PC-3 (cell line): ENCODE measurements around the gene PPL. TPM values are rescaled to one million over a fixed set of nuclear protein-coding genes. Genes with fewer than 3 reads are reported as not detected.

Experiments used
- ATAC-seq: fragments of 200-7000 bp; cut with Tn5 transposase; 2 replicates; pipeline ENCODE4 v1.9.1; 2020; ENCODE audit warnings: mild to moderate bottlenecking, moderate library complexity
- BruUV-seq: library from RNA; stranded (reverse); fragments of 400-500 nt; replicated peaks from 2 replicates; lab custom pipeline; 2021; lab: Mats Ljungman, UMichigan
- CTCF ChIA-PET: fragments of 300-600 bp; sonication (Branson Sonifier 250); formaldehyde crosslinking; loops from one replicate; lab custom pipeline; 2022; ENCODE audit warnings: antibody characterized with exemption; lab: Charles Lee
- POLR2A ChIA-PET: fragments of 300-600 bp; sonication (Branson Sonifier 250); formaldehyde crosslinking; loops from one replicate; lab custom pipeline; 2022; ENCODE audit warnings: antibody characterized with exemption; ENCODE audit not compliant: unreplicated experiment; lab: Charles Lee
- DNase-seq: peaks from one replicate; pipeline ENCODE4 v3.0.0-alpha.2; 2015
- H2AFZ ChIP-seq: fragments of 300-600 bp; sonication (generic); 2 replicates; pipeline ENCODE4 v1.6.0; 2016; ENCODE audit warnings: antibody characterized with exemption, low read length
- H3F3A ChIP-seq: fragments of 300-600 bp; sonication (generic); one replicate; pipeline ENCODE4 v1.6.0; 2017; ENCODE audit warnings: antibody characterized with exemption, low read length, control low read depth, mild to moderate bottlenecking; ENCODE audit not compliant: unreplicated experiment
- H3K27ac ChIP-seq: fragments of 300-600 bp; sonication (generic); 2 replicates; pipeline ENCODE4 v1.5.1; 2016; ENCODE audit warnings: mild to moderate bottlenecking, low read length
- H3K27me3 ChIP-seq: fragments of 300-600 bp; sonication (generic); 2 replicates; pipeline ENCODE4 v1.6.1; 2016; ENCODE audit warnings: low read length, mixed read lengths
- H3K36me3 ChIP-seq: fragments of 300-600 bp; sonication (generic); 2 replicates; pipeline ENCODE4 v1.6.1; 2016; ENCODE audit warnings: low read depth, mixed run types, low read length, mixed read lengths
- H3K4me1 ChIP-seq: fragments of 300-600 bp; sonication (generic); 2 replicates; pipeline ENCODE4 v1.5.1; 2016; ENCODE audit warnings: low read length; ENCODE audit not compliant: insufficient read depth
- H3K4me2 ChIP-seq: fragments of 300-600 bp; sonication (generic); 2 replicates; pipeline ENCODE4 v1.6.0; 2016; ENCODE audit warnings: low read length
- H3K4me3 ChIP-seq: fragments of 300-600 bp; sonication (generic); 2 replicates; pipeline ENCODE4 v1.5.1; 2016; ENCODE audit warnings: mild to moderate bottlenecking, low read length, mixed read lengths
- H3K79me2 ChIP-seq: fragments of 300-600 bp; sonication (generic); 2 replicates; pipeline ENCODE4 v1.6.1; 2017; ENCODE audit warnings: low read length, mixed read lengths
- H3K9ac ChIP-seq: fragments of 300-600 bp; sonication (generic); 2 replicates; pipeline ENCODE4 v1.6.0; 2016; ENCODE audit warnings: mild to moderate bottlenecking, low read length
- H3K9me2 ChIP-seq: fragments of 300-600 bp; sonication (generic); replicated peaks from 2 replicates; pipeline ENCODE4 v1.6.1; 2016; ENCODE audit warnings: mixed run types, low read length, mixed read lengths
- H3K9me3 ChIP-seq: fragments of 300-600 bp; sonication (generic); 2 replicates; pipeline ENCODE4 v1.6.1; 2016; ENCODE audit warnings: low read length, mixed read lengths
- H4K20me1 ChIP-seq: fragments of 300-600 bp; sonication (generic); 2 replicates; pipeline ENCODE4 v1.6.1; 2016; ENCODE audit warnings: low read length, mixed read lengths
- EZH2 ChIP-seq: fragments of 300-600 bp; sonication (generic); IDR thresholded peaks from one replicate; pipeline ENCODE4 v1.6.1; 2017; ENCODE audit warnings: antibody characterized with exemption, mild to moderate bottlenecking, low read length; ENCODE audit not compliant: unreplicated experiment
- EZH2phosphoT487 ChIP-seq: fragments of 300-600 bp; sonication (generic); IDR thresholded peaks from 2 replicates; pipeline ENCODE4 v1.6.1; 2018; ENCODE audit warnings: mild to moderate bottlenecking, antibody characterized with exemption, low read length, borderline replicate concordance
- intact Hi-C: fragments of 100-400 bp; cut with micrococcal nuclease; formaldehyde crosslinking; loops from 2 replicates; pipeline ENCODE4 v1.9.0; 2023
- total RNA-seq: library from RNA; depleted of rRNA; stranded (reverse); fragments of >200 nt; gene quantifications from 2 replicates; pipeline ENCODE4 v1.2.3, GENCODE V29; 2014
- TF ChIP-seq, protein P1 (sequence below): fragments of 300-600 bp; sonication (generic); conservative IDR thresholded peaks from 2 replicates; pipeline ENCODE4 v1.5.1; 2017; ENCODE audit warnings: antibody characterized with exemption, low read depth, mild to moderate bottlenecking, low read length

PPL gene
- total RNA-seq, 1 experiment from 2014 or later = 18.8 TPM

DNA sequence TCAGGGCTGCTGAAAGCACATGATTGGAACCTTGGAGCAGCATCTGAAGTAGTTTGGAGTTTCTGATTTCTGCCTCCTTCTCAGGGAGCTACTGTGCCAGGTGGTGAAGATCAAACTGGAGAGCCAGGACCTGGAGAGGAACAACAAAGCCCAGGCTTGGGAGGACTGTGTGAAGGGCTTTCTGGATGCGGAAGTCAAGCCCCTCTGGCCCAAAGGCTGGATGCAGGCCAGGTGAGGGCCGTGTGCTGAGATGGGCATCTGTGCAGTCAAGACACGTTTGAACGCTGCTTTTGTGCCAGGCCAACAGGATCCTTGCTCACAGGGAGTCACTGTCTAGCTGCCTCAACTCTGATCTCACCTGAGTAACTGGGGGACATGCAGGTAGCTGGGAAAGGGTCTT is 65.9 kb downstream of the PPL start:
- CTCF ChIA-PET = no interaction called here
- H4K20me1 ChIP-seq = no peaks in the 10 kb centered on the region

DNA sequence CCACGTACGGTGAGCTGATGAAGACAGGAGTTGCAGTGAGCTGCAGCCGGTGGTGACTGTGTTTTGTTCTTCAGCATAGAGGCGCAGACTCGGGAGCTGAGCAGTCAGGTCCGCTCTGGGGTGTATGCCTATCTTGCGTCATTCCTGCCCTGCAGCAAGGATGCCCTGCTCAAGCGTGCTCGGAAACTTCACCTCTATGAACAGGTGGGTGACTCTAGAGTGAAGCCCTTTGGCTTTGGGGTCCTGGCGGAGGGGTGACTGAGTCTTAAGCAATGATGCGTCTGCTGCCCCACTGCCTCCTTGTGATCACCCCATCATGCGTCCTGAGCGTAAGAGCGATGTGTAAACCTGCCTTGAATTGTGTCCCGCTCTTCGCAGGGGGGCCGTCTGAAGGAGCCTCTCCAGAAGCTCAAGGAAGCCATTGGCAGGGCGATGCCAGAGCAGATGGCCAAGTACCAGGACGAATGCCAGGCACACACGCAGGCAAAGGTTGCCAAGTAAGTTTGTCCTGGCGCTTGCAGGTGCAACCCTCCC is 66.7 kb downstream of the PPL start:
- CTCF ChIA-PET = no interaction called here

More for the DNA sequence above, 65.9 kb downstream of the PPL start:
- Histone ChIP-seq H3K27me3 (no peaks in the 10 kb centered on the region), H2AFZ (no peak overlapping the region), H3K9me2 (no peaks in the 10 kb centered on the region), H3K27ac (no peak overlapping the region), H3K4me2 (no peak overlapping the region), H3K4me1 (no peaks in the 10 kb centered on the region), H3K36me3 (peaks cover 5% of the 10 kb centered on the region; the same call in 1 of the 2 replicates), H3K9me3 (no peaks in the 10 kb centered on the region), H3K9ac (no peak overlapping the region), H3K4me3 (no peak overlapping the region), H3F3A (no peaks in the 10 kb centered on the region), H3K79me2 (peaks cover 22% of the 10 kb centered on the region)
- POLR2A ChIA-PET = no interaction called here
- no TSS peak for BruUV-seq
- intact Hi-C loops = no loop called here
- ATAC-seq (no peak), DNase-seq (no peak)
- TF ChIP-seq, protein P1, sequence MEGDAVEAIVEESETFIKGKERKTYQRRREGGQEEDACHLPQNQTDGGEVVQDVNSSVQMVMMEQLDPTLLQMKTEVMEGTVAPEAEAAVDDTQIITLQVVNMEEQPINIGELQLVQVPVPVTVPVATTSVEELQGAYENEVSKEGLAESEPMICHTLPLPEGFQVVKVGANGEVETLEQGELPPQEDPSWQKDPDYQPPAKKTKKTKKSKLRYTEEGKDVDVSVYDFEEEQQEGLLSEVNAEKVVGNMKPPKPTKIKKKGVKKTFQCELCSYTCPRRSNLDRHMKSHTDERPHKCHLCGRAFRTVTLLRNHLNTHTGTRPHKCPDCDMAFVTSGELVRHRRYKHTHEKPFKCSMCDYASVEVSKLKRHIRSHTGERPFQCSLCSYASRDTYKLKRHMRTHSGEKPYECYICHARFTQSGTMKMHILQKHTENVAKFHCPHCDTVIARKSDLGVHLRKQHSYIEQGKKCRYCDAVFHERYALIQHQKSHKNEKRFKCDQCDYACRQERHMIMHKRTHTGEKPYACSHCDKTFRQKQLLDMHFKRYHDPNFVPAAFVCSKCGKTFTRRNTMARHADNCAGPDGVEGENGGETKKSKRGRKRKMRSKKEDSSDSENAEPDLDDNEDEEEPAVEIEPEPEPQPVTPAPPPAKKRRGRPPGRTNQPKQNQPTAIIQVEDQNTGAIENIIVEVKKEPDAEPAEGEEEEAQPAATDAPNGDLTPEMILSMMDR = no peak
- TF ChIP-seq EZH2 = no peak
- TF ChIP-seq EZH2phosphoT487 = no peak

More for the DNA sequence above, 66.7 kb downstream of the PPL start:
- Histone ChIP-seq H3K27ac (no peak overlapping the region), H3K4me3 (no peak overlapping the region), H3F3A (no peaks in the 10 kb centered on the region), H3K36me3 (peaks cover 5% of the 10 kb centered on the region; the same call in 1 of the 2 replicates), H3K9me3 (no peaks in the 10 kb centered on the region), H3K9ac (no peak overlapping the region), H3K27me3 (no peaks in the 10 kb centered on the region), H4K20me1 (no peaks in the 10 kb centered on the region), H3K4me1 (no peaks in the 10 kb centered on the region), H3K4me2 (no peak overlapping the region), H2AFZ (no peak overlapping the region), H3K79me2 (peaks cover 28% of the 10 kb centered on the region), H3K9me2 (no peaks in the 10 kb centered on the region)
- intact Hi-C loops = no loop called here
- ATAC-seq (no peak), DNase-seq (no peak)
- TF ChIP-seq, protein P1 = no peak
- TF ChIP-seq EZH2phosphoT487 = no peak
- TF ChIP-seq EZH2 = no peak
- POLR2A ChIA-PET = no interaction called here
- BruUV-seq = no TSS peak
